HCT116 (cell line): Measurements from ENCODE around the gene ST3GAL2. TPM values are rescaled to one million over a fixed set of nuclear protein-coding genes. Genes with fewer than 3 reads are reported as not detected.

Experiments
- ATAC-seq: fragments of 200-7000 bp; cut with Tn5 transposase; 2 replicates; pipeline ENCODE4 v1.9.1; 2020; ENCODE audit warnings: mild to moderate bottlenecking, moderate library complexity
- BruUV-seq: library from RNA; stranded (reverse); fragments of 400-500 nt; replicated peaks from 2 replicates; lab custom pipeline; 2021; lab: Mats Ljungman, UMichigan
- CTCF ChIA-PET: fragments of 300-600 bp; sonication (Branson Sonifier 250); formaldehyde crosslinking; loops from one replicate; lab custom pipeline; 2021; ENCODE audit warnings: antibody characterized with exemption; lab: Charles Lee
- POLR2A ChIA-PET: fragments of 300-600, 350-600 bp; sonication (Branson Sonifier 250); formaldehyde crosslinking; loops from one replicate; lab custom pipeline; 2021; ENCODE audit warnings: antibody characterized with exemption; lab: Charles Lee
- RAD21 ChIA-PET, 2 experiments: fragments of 300-600 bp; sonication (Branson Sonifier 250); formaldehyde crosslinking; loops; one replicate each; lab custom pipeline; 2023; ENCODE audit warnings: low total read pairs in 2 of 2; ENCODE audit not compliant: uncharacterized antibody in 2 of 2, unreplicated experiment in 2 of 2, low non-redundant PET in 1 of 2; lab: Charles Lee
- DNase-seq: peaks from one replicate; pipeline ENCODE4 v3.0.0-alpha.2; 2010; ENCODE audit warnings: low read depth, low spot score
- H2AFZ ChIP-seq: fragments of 200-600 bp; shearing (Covaris generic), sonication (generic); 2 replicates; pipeline ENCODE4 v1.6.1; 2017; ENCODE audit warnings: low read depth, mixed run types, mixed read lengths, antibody characterized with exemption, low read length; ENCODE audit not compliant: poor library complexity, severe bottlenecking
- H3K27ac ChIP-seq: 2 replicates; pipeline ENCODE4 v1.5.1; 2012; ENCODE audit warnings: low read depth, low read length
- H3K27me3 ChIP-seq: fragments of 200-600 bp; sonication (generic); 2 replicates; pipeline ENCODE4 v1.6.1; 2016; ENCODE audit warnings: mixed run types, low read length, mixed read lengths; ENCODE audit not compliant: insufficient read depth
- H3K36me3 ChIP-seq, 2 experiments: fragments of 200-500 bp in 1 of 2; fragments of 200-600 bp in 1 of 2; sonication (Bioruptor generic) in 1 of 2; sonication (generic) in 1 of 2; 2 replicates each; pipeline versions ENCODE4 v1.5.1 to v1.6.1; 2014 to 2016; ENCODE audit warnings: low read length in 2 of 2, inconsistent platforms in 1 of 2, mixed read lengths in 1 of 2, mixed run types in 1 of 2; ENCODE audit not compliant: insufficient read depth in 2 of 2, control insufficient read depth in 1 of 2
- H3K4me1 ChIP-seq, 2 experiments: fragments of 200-600 bp in 1 of 2; sonication (generic) in 1 of 2; 2 replicates each; pipeline versions ENCODE4 v1.5.1 to v1.6.1; 2012 to 2017; ENCODE audit warnings: low read length in 2 of 2, inconsistent platforms in 1 of 2, mild to moderate bottlenecking in 1 of 2, mixed read lengths in 1 of 2, mixed run types in 1 of 2, moderate library complexity in 1 of 2; ENCODE audit not compliant: insufficient read depth in 2 of 2, control insufficient read depth in 1 of 2
- H3K4me2 ChIP-seq: fragments of 200-600 bp; sonication (generic); 2 replicates; pipeline ENCODE4 v1.6.1; 2017; ENCODE audit warnings: mixed run types, low read length, mixed read lengths
- H3K4me3 ChIP-seq, 2 experiments: fragments of 200-600 bp in 1 of 2; sonication (generic) in 1 of 2; replicated peaks in 1 of 2; 2 replicates each; pipeline ENCODE4 v1.5.1; 2011 to 2016; ENCODE audit warnings: low read length in 2 of 2, control low read depth in 1 of 2, low read depth in 1 of 2, mild to moderate bottlenecking in 1 of 2, mixed read lengths in 1 of 2, mixed run types in 1 of 2
- H3K79me2 ChIP-seq: fragments of 200-600 bp; sonication (generic); 2 replicates; pipeline ENCODE4 v1.6.1; 2017; ENCODE audit warnings: mild to moderate bottlenecking, mixed run types, low read length, moderate library complexity, mixed read lengths; ENCODE audit not compliant: insufficient read depth
- H3K9ac ChIP-seq: fragments of 200-600 bp; sonication (generic); 2 replicates; pipeline ENCODE4 v1.6.1; 2016; ENCODE audit warnings: low read length, mixed read lengths
- H3K9me2 ChIP-seq: fragments of 200-600 bp; sonication (generic), shearing (Covaris generic); 2 replicates; pipeline ENCODE4 v1.6.1; 2017; ENCODE audit warnings: mixed run types, mild to moderate bottlenecking, moderate library complexity; ENCODE audit not compliant: insufficient read depth
- H3K9me3 ChIP-seq, 2 experiments: fragments of 200-500 bp in 1 of 2; fragments of 200-600 bp in 1 of 2; sonication (Bioruptor generic) in 1 of 2; sonication (generic) in 1 of 2; 2 replicates each; pipeline ENCODE4 v1.6.1; 2014 to 2017; ENCODE audit warnings: low read length in 2 of 2, mixed read lengths in 2 of 2, inconsistent platforms in 1 of 2, low read depth in 1 of 2, mild to moderate bottlenecking in 1 of 2, mixed run types in 1 of 2, moderate library complexity in 1 of 2; ENCODE audit not compliant: control insufficient read depth in 1 of 2, insufficient read depth in 1 of 2
- H4K20me1 ChIP-seq: fragments of 200-600 bp; sonication (generic), shearing (Covaris generic); 2 replicates; pipeline ENCODE4 v1.6.1; 2017; ENCODE audit warnings: mixed run types, mild to moderate bottlenecking, moderate library complexity; ENCODE audit not compliant: insufficient read depth
- ATF3 ChIP-seq: IDR thresholded peaks from 2 replicates; pipeline ENCODE4 v1.6.1; 2012
- CBX3 ChIP-seq: IDR thresholded peaks from 2 replicates; pipeline ENCODE4 v1.6.1; 2012; ENCODE audit warnings: low read depth
- CEBPB ChIP-seq: IDR thresholded peaks from 2 replicates; pipeline ENCODE4 v1.6.1; 2012; ENCODE audit warnings: low read depth
- CTCF ChIP-seq, 3 experiments: fragments of 200-600 bp in 1 of 3; sonication (generic) in 1 of 3; IDR thresholded peaks in 2 of 3; conservative IDR thresholded peaks in 1 of 3; 2 replicates each; pipeline ENCODE4 v1.5.1; 2012 to 2017; ENCODE audit warnings: low read depth in 2 of 3, low read length in 2 of 3, antibody characterized with exemption in 1 of 3, borderline replicate concordance in 1 of 3, control low read depth in 1 of 3, mild to moderate bottlenecking in 1 of 3, mixed read lengths in 1 of 3, mixed run types in 1 of 3, moderate library complexity in 1 of 3; ENCODE audit not compliant: insufficient read depth in 1 of 3
- EGR1 ChIP-seq: IDR thresholded peaks from 2 replicates; pipeline ENCODE4 v1.6.1; 2012; ENCODE audit warnings: low read depth
- ELF1 ChIP-seq: IDR thresholded peaks from 2 replicates; pipeline ENCODE4 v1.6.1; 2012; ENCODE audit warnings: low read depth, borderline replicate concordance
- EZH2 ChIP-seq: fragments of 200-600 bp; sonication (generic); IDR thresholded peaks from 2 replicates; pipeline ENCODE4 v1.6.1; 2017; ENCODE audit warnings: antibody characterized with exemption, mixed run types
- EZH2phosphoT487 ChIP-seq: fragments of 200-600 bp; IDR thresholded peaks from 2 replicates; pipeline ENCODE4 v1.6.1; 2018; ENCODE audit warnings: antibody characterized with exemption, borderline replicate concordance
- FOSL1 ChIP-seq: IDR thresholded peaks from 2 replicates; pipeline ENCODE4 v1.6.1; 2012; ENCODE audit warnings: low read depth
- POLR2A ChIP-seq: IDR thresholded peaks from 2 replicates; pipeline ENCODE4 v1.7.0; 2011; ENCODE audit warnings: borderline replicate concordance; ENCODE audit not compliant: insufficient read depth, insufficient read length; ENCODE audit errors: extremely low read depth
- POLR2AphosphoS5 ChIP-seq: IDR thresholded peaks from 2 replicates; pipeline ENCODE4 v1.6.1; 2011; ENCODE audit warnings: mild to moderate bottlenecking, low read depth, low read length, moderate library complexity
- SP1 ChIP-seq: IDR thresholded peaks from 2 replicates; pipeline ENCODE4 v1.6.1; 2012; ENCODE audit warnings: low read depth
- SRF ChIP-seq: IDR thresholded peaks from 2 replicates; pipeline ENCODE4 v1.6.1; 2012; ENCODE audit warnings: low read depth
- TCF7L2 ChIP-seq: IDR thresholded peaks from 2 replicates; pipeline ENCODE4 v1.7.0; 2011; ENCODE audit warnings: borderline replicate concordance, inconsistent platforms; ENCODE audit not compliant: insufficient read depth, insufficient read length; ENCODE audit errors: extremely low read depth
- ZFX ChIP-seq: fragments of 450-650 bp; IDR thresholded peaks from 2 replicates; pipeline ENCODE4 v1.6.1; 2017
- ZNF274 ChIP-seq: fragments of 200-500 bp; sonication (Bioruptor generic); IDR thresholded peaks from 2 replicates; pipeline ENCODE4 v1.6.1; 2014; ENCODE audit warnings: mild to moderate bottlenecking, low read depth, low read length, inconsistent platforms
- intact Hi-C: fragments of 100-400 bp; cut with micrococcal nuclease; formaldehyde crosslinking; loops from 2 replicates; pipeline ENCODE4 v1.10.0; 2022
- total RNA-seq: library from RNA; stranded (reverse); gene quantifications from one replicate; pipeline ENCODE4 v1.2.1, GENCODE V29; 2021; ENCODE audit not compliant: unreplicated experiment
- TF ChIP-seq, protein P1 (sequence below): IDR thresholded peaks from 2 replicates; pipeline ENCODE4 v1.6.1; 2011; ENCODE audit warnings: mild to moderate bottlenecking, low read length, moderate library complexity; ENCODE audit not compliant: insufficient replicate concordance; ENCODE audit errors: extremely low read depth
- TF ChIP-seq, protein P2 (sequence below): IDR thresholded peaks from 2 replicates; pipeline ENCODE4 v1.6.1; 2012; ENCODE audit warnings: low read depth

The ST3GAL2 gene
- total RNA-seq, 1 experiment from 2014 or later, result 9.5 TPM

GRCh38 chr16:70478912-70479341 is 40.0 kb upstream of the ST3GAL2 start:
- H3K9me3 ChIP-seq, result no peaks in the 10 kb centered on the region
- no peak overlapping the region for H3K4me3 ChIP-seq
- no peaks in the 10 kb centered on the region for H4K20me1 ChIP-seq
- no peak overlapping the region for H3K4me2 ChIP-seq
- ChIA-PET CTCF (no interaction called here), RAD21 (no interaction called here), POLR2A (no interaction called here)
- BruUV-seq, result no TSS peak
- H3K79me2 ChIP-seq, result no peaks in the 10 kb centered on the region
- no peaks in the 10 kb centered on the region for H3K9me2 ChIP-seq
- H3K27ac ChIP-seq, result no peak overlapping the region
- ATAC-seq (no peak), DNase-seq (no peak)
- intact Hi-C loops, result no loop called here
- peaks cover 0 to 3% of the 10 kb centered on the region in 2 experiments; a peak in 1 of 4 replicates for H3K36me3 ChIP-seq
- no peak overlapping the region for H2AFZ ChIP-seq
- peaks cover 26 to 36% of the 10 kb centered on the region in 2 experiments for H3K4me1 ChIP-seq
- H3K9ac ChIP-seq, result no peak overlapping the region
- no peaks in the 10 kb centered on the region for H3K27me3 ChIP-seq
- TF ChIP-seq EZH2 (no peak), CEBPB (no peak), EZH2phosphoT487 (no peak), CTCF (IDR thresholded peaks at IDR 0.05 in 2 of 3, conservative IDR thresholded peaks at IDR 0.05 in 1 of 3; ENCODE audit: borderline replicate concordance in 1 of 3, insufficient read depth in 1 of 3, low read depth in 2 of 3, low read length in 2 of 3) (no peak), CBX3 (no peak), ZFX (no peak), ZNF274 (no peak), EGR1 (no peak), POLR2A (no peak), FOSL1 (no peak), SRF (no peak), ATF3 (no peak), ELF1 (no peak), SP1 (no peak), TCF7L2 (no peak), POLR2AphosphoS5 (no peak)
- TF ChIP-seq, protein P1, sequence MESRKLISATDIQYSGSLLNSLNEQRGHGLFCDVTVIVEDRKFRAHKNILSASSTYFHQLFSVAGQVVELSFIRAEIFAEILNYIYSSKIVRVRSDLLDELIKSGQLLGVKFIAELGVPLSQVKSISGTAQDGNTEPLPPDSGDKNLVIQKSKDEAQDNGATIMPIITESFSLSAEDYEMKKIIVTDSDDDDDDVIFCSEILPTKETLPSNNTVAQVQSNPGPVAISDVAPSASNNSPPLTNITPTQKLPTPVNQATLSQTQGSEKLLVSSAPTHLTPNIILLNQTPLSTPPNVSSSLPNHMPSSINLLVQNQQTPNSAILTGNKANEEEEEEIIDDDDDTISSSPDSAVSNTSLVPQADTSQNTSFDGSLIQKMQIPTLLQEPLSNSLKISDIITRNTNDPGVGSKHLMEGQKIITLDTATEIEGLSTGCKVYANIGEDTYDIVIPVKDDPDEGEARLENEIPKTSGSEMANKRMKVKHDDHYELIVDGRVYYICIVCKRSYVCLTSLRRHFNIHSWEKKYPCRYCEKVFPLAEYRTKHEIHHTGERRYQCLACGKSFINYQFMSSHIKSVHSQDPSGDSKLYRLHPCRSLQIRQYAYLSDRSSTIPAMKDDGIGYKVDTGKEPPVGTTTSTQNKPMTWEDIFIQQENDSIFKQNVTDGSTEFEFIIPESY, result no peak
- TF ChIP-seq, protein P2, sequence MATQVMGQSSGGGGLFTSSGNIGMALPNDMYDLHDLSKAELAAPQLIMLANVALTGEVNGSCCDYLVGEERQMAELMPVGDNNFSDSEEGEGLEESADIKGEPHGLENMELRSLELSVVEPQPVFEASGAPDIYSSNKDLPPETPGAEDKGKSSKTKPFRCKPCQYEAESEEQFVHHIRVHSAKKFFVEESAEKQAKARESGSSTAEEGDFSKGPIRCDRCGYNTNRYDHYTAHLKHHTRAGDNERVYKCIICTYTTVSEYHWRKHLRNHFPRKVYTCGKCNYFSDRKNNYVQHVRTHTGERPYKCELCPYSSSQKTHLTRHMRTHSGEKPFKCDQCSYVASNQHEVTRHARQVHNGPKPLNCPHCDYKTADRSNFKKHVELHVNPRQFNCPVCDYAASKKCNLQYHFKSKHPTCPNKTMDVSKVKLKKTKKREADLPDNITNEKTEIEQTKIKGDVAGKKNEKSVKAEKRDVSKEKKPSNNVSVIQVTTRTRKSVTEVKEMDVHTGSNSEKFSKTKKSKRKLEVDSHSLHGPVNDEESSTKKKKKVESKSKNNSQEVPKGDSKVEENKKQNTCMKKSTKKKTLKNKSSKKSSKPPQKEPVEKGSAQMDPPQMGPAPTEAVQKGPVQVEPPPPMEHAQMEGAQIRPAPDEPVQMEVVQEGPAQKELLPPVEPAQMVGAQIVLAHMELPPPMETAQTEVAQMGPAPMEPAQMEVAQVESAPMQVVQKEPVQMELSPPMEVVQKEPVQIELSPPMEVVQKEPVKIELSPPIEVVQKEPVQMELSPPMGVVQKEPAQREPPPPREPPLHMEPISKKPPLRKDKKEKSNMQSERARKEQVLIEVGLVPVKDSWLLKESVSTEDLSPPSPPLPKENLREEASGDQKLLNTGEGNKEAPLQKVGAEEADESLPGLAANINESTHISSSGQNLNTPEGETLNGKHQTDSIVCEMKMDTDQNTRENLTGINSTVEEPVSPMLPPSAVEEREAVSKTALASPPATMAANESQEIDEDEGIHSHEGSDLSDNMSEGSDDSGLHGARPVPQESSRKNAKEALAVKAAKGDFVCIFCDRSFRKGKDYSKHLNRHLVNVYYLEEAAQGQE, result no peak
